Femur (tissue), 1 donor: ENCODE results near the gene MMRN1.

Source experiments
- DNase-seq: peaks from one replicate; pipeline ENCODE4 v3.0.0-alpha.2; 2017

MMRN1 gene

GRCh38 chr4:89997171-89997704 is 102.6 kb downstream of the MMRN1 start:
- DNase-seq: no peak

- DNase-seq: no peak
Measured at GRCh38 chr4:89998469-89999011, 103.9 kb downstream of the MMRN1 start.

- DNase-seq: no peak
Measured at GRCh38 chr4:90001023-90001422, 106.4 kb downstream of the MMRN1 start.

GRCh38 chr4:90002441-90003062 is 107.9 kb downstream of the MMRN1 start:
- no peak for DNase-seq
